Measurements from ENCODE around the gene RGS17.

The RGS17 gene

GRCh38 chr6:153087436-153087835, 43.6 kb downstream of the RGS17 start:
- TF ChIP-seq EZH2phosphoT487 (IDR thresholded peaks at IDR 0.05; ENCODE audit: borderline replicate concordance) (no peak), CTCF (conservative IDR thresholded peaks at IDR 0.05; ENCODE audit: low read length) (no peak)
- H4K20me1 ChIP-seq (ENCODE audit: insufficient read depth, low read length, poor library complexity, severe bottlenecking): no peaks in the 10 kb centered on the region

GRCh38 chr6:153086225-153086990, 44.7 kb downstream of the RGS17 start:
- H4K20me1 ChIP-seq (ENCODE audit: insufficient read depth, low read length, poor library complexity, severe bottlenecking): no peaks in the 10 kb centered on the region
- H3K36me3 ChIP-seq (ENCODE audit: insufficient read depth, low read length): no peaks in the 10 kb centered on the region
- H3K9me3 ChIP-seq (ENCODE audit: insufficient read depth, low read depth, low read length): no peaks in the 10 kb centered on the region
- TF ChIP-seq EZH2phosphoT487 (IDR thresholded peaks at IDR 0.05; ENCODE audit: borderline replicate concordance): no peak
- no peak for TF ChIP-seq CTCF (conservative IDR thresholded peaks at IDR 0.05; ENCODE audit: low read length)
- H3K4me2 ChIP-seq (ENCODE audit: low read depth, low read length, poor library complexity, severe bottlenecking): no peak overlapping the region
- H3K79me2 ChIP-seq (ENCODE audit: insufficient read depth, low read length): no peaks in the 10 kb centered on the region
- H3K4me3 ChIP-seq (ENCODE audit: low read length, poor library complexity, severe bottlenecking): no peak overlapping the region
- H3K27me3 ChIP-seq (ENCODE audit: insufficient read depth, low read length, poor library complexity, severe bottlenecking): no peaks in the 10 kb centered on the region
- H3K9me2 ChIP-seq (replicated peaks; ENCODE audit: low read depth, low read length): no peaks in the 10 kb centered on the region
- H3K9ac ChIP-seq (ENCODE audit: low read depth, low read length, poor library complexity, severe bottlenecking): no peak overlapping the region
- H3F3A ChIP-seq (ENCODE audit: low read depth): no peaks in the 10 kb centered on the region
- H3K4me1 ChIP-seq (ENCODE audit: insufficient read depth, low read length, poor library complexity, severe bottlenecking): no peaks in the 10 kb centered on the region
- H2AFZ ChIP-seq (ENCODE audit: low read length): no peak overlapping the region

More at GRCh38 chr6:153087436-153087835, 43.6 kb downstream of the RGS17 start:
- Histone ChIP-seq H2AFZ (ENCODE audit: low read length) (no peak overlapping the region), H3K9me2 (replicated peaks; ENCODE audit: low read depth, low read length) (no peaks in the 10 kb centered on the region), H3F3A (ENCODE audit: low read depth) (no peaks in the 10 kb centered on the region), H3K9ac (ENCODE audit: low read depth, low read length, poor library complexity, severe bottlenecking) (no peak overlapping the region), H3K79me2 (ENCODE audit: insufficient read depth, low read length) (no peaks in the 10 kb centered on the region), H3K27me3 (ENCODE audit: insufficient read depth, low read length, poor library complexity, severe bottlenecking) (no peaks in the 10 kb centered on the region), H3K4me3 (ENCODE audit: low read length, poor library complexity, severe bottlenecking) (no peak overlapping the region), H3K36me3 (ENCODE audit: insufficient read depth, low read length) (no peaks in the 10 kb centered on the region), H3K4me1 (ENCODE audit: insufficient read depth, low read length, poor library complexity, severe bottlenecking) (no peaks in the 10 kb centered on the region), H3K4me2 (ENCODE audit: low read depth, low read length, poor library complexity, severe bottlenecking) (no peak overlapping the region), H3K9me3 (ENCODE audit: insufficient read depth, low read depth, low read length) (no peaks in the 10 kb centered on the region)

- H3K4me1 ChIP-seq (ENCODE audit: insufficient read depth, low read length, poor library complexity, severe bottlenecking): no peaks in the 10 kb centered on the region
- H3K27me3 ChIP-seq (ENCODE audit: insufficient read depth, low read length, poor library complexity, severe bottlenecking): no peaks in the 10 kb centered on the region
- no peaks in the 10 kb centered on the region for H3K9me2 ChIP-seq (replicated peaks; ENCODE audit: low read depth, low read length)
- TF ChIP-seq EZH2phosphoT487 (IDR thresholded peaks at IDR 0.05; ENCODE audit: borderline replicate concordance) (no peak), CTCF (conservative IDR thresholded peaks at IDR 0.05; ENCODE audit: low read length) (no peak)
- H3K4me3 ChIP-seq (ENCODE audit: low read length, poor library complexity, severe bottlenecking): no peak overlapping the region
- no peak overlapping the region for H2AFZ ChIP-seq (ENCODE audit: low read length)
- no peaks in the 10 kb centered on the region for H3K9me3 ChIP-seq (ENCODE audit: insufficient read depth, low read depth, low read length)
- no peaks in the 10 kb centered on the region for H3F3A ChIP-seq (ENCODE audit: low read depth)
- no peak overlapping the region for H3K9ac ChIP-seq (ENCODE audit: low read depth, low read length, poor library complexity, severe bottlenecking)
- no peak overlapping the region for H3K4me2 ChIP-seq (ENCODE audit: low read depth, low read length, poor library complexity, severe bottlenecking)
- H4K20me1 ChIP-seq (ENCODE audit: insufficient read depth, low read length, poor library complexity, severe bottlenecking): no peaks in the 10 kb centered on the region
- H3K79me2 ChIP-seq (ENCODE audit: insufficient read depth, low read length): no peaks in the 10 kb centered on the region
- no peaks in the 10 kb centered on the region for H3K36me3 ChIP-seq (ENCODE audit: insufficient read depth, low read length)
Measured at GRCh38 chr6:153085239-153085638, 45.8 kb downstream of the RGS17 start.
